ENCODE measurements around the gene ADAP1.
"Not testable (repeated sequence)": the region's sequence is repeated elsewhere in the genome, so short reads cannot be mapped to it uniquely, and the experiment has no call there.

ADAP1 gene

DNA sequence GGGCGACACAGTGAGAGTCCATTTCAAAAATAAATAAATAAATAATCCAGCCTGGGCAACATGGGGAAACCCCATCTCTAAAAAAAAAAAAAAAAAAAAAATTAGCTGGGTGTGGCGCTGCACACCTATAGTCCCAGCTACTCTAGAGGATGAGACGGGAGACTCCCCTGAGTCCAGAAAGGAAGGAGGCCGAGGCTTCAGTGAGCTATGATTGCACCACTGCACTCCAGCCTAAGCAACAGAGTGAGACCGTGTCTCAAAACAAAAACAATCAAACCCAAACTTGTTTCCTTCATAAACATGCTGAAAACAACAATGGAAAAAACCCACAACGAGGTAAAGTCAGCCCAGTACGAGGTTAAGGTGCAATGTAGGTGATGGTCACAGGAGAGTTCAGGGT, 19.7 kb upstream of the ADAP1 start:
- DNase-seq = peak; percentile 21

- no peak for DNase-seq
Observed at GRCh38 chr7:973312-973711, 18.8 kb upstream of the ADAP1 start.

DNA sequence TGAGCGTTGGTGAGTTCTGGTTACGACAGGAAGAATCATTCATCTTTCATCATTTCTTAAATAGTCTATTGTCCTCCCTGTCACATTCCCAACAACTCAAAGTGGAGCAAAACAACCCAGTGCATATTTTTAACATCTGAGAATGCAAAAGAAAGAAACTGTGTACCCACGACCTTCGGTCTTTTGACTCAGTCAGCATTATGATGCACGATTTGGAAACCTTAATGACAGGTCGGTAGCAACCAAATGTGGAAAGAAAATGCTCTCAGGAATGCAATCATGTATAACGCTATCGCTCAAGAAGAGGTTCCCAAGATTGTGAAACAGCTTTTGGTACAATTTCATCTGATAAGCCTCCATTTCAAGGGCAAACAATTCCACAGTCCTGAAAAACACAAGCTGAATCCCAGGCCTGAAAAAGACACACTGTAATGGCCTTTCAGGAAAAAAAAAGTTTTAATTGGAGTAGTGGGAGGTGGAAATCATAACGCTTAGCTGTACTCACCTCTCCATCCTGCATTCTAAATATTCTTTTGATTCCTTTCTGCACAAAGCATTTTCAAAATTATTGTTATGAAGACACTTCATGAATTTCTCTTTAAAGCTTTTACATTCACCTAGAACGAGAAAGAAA, 18.3 kb upstream of the ADAP1 start:
- no peak for DNase-seq

DNA sequence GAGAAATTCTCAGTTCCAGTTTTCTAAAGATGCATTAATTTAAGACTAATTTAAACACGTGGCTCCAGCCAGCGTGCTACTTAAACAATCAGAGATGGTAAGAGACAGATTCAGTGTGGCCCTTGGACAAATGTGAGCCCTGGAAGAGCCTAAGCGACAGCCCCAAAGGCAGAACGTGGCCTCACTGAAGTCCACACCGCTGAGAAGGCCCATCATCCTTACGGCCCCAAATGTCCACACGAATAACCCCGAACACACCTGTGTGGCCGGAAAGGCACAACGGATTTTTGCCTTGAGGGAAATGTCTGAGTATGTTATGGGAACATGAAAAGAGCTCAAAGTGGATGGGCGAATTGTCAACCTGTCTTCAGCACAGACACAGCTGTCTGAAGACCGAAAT, 17.6 kb upstream of the ADAP1 start:
- DNase-seq = no peak

GRCh38 chr7:970744-971143, 16.3 kb upstream of the ADAP1 start:
- DNase-seq = no peak

DNA sequence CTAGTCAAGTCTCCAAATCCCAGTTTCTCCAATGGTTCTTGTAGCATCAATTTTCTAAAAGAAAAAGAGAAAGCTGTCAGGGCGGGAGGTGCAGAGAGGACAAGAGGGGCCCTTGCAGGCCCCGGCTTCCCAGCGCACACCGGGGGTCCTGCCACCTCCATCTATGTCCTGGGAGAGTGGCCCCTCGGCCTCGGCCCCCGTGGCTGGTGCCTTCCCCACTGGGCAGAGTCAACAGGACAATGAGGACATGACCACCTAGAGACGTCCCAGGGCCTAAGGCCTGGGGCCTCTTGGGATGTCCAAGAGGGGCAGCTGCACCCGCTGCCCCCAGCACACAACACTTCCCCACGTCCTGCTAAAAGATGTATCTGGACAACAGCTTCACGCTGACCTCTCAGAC, 14.9 kb upstream of the ADAP1 start:
- no peak for DNase-seq

DNA sequence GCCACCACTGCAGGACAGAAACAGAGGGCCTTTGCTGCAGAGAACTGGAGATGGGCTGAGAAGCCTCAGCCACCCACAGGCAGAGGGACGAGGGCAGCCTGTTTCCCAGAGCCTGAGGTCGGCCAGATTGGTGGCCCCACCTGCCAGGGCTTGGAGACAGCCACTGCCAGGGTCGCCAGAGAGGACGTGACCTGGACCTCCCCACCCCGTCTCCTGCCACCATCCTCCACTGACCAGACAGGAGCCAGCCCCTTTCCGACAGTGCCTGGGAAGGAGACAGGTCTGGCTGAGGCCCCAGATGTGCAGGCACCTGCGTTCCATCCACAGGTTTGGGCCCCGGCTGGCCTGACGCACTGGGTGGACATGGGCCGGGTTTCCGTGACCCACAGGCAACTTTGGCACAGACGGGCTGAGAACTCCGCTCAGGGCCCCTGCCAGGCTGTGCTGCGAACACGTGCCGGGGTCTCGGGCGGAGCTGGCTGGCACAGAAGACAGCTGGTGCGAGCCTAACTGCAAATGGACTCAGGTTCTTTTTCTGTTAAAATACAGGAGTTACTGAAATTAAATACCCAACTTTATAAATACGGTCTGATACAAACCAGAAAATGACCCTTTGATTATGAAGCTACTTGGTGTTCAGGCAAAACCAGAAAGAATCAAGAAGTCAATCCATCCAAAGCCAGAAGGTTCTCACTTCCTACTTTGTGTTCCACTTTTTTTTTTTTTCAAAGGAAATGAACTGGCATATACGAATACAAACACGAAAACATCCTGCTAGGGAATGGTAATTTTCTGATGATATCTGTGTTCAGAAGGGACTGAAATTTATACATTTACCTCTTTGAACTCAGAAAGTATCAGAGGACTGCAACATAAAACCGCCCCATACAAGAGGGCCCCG, 14.0 kb upstream of the ADAP1 start:
- peak; percentile 69 for DNase-seq

DNA sequence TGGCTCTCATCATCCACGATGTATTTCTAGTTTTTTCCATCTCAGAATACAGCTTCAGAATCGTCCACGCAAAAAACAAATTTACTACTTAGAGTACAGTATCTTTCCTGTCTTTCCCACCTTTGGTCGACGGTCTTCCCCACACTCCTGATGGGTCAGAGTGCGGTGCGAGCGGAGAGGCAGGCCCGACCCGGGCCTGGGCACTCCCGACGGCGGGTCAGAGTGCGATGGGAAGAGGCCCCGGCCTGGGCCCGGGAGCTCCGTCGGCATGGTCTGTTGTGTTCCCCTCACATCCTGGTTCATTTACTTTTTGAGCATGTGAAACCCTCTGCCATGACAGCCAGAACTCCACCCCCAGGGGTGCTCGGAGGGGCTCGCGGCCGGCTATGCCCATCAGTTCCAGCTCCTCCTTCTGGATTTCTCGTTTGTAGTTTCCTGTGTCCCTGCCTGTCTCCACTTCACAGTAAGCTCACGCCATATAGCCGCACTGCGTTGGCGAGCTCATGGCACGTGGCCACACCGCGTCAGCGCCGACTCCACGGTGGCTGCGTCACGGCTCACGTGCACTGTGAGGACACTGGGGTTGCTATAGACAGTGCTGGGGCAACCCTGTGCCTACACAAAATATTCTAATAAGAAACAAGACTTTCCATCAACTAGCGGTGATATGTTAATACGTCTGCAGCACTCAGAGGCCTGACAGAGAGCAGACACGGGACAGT, 13.0 kb upstream of the ADAP1 start:
- no peak for DNase-seq

- no peak for DNase-seq
Observed at GRCh38 chr7:966291-967069, 12.0 kb upstream of the ADAP1 start.

DNA sequence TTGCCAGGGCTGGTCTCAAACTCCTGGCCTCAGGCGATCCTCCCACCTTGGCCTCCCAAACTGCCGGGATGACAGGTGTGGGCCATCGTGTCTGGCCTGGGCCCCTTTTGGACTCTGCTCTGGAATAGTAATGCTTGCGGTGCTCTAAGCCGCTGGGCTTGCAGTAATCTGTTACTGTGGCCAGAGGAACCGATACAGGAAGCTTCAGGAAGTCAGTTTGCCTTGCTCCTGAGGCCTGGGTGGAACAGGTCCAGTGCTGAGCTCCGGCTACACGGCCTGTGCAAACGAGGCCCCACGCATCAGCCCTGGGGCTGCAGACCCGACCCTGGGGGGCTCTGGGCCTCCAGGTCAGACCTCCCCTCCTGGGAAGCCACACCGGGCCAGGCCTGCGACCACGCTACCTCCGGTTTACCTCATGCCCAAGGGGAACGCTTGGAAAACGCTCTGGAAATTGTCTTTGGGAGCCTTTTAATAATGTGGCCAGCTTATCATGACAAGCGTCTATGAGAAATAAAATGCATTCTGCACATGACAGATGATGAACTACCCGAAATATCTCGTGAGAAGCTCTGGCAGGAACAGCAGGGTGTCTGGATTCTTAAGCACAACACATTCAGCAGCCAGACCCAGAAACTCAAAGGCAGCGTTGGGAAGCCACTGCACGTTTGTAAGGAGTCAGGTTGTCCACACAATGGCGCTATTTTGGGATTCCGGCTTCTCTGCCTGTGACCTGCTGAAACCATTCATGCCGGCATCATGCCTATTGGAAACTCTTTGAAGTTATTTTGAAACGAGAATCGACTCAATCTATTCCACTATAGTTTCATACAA, 10.1 kb upstream of the ADAP1 start:
- DNase-seq = peak; percentile 85

DNA sequence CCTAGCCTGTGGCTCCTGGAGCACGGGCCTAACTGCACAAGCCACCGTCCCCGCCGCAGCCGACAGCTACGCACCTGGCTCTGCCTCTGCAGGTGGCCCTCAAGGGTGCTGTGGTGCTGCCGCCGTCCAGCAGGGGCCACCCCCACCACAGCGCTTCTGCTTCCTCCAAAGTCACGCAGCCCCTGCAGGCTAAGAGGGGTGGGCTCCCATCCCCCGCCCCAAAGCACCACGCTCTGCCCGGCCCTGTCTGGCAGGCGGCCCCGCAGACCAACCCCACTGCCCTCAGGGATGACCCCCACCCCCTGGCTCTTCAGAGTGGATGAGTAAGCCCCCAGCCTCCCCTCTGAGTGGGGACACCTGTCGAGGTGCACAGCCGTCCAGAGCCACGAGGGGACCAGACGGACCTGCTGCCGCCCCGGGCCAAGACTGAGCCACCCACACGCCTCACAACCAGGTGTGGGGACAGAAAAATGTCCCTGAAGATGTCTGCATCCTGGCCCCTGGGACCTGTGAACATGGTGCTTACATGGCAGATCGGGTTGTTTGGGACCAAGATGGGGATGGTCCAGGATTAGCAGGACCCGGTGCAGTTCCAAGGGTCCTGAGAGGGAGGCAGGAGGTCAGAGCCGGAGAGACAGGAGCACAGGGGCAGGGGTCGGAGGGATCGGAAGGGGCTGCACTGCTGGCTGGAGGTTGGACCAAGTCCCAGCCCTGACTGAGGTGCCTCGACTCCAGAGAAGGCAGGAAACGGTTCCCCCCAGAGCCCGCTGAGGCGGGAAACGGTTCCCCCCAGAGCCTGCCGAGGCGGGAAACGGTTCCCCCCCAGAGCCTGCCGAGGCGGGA, 9.0 kb upstream of the ADAP1 start:
- DNase-seq = no peak

DNA sequence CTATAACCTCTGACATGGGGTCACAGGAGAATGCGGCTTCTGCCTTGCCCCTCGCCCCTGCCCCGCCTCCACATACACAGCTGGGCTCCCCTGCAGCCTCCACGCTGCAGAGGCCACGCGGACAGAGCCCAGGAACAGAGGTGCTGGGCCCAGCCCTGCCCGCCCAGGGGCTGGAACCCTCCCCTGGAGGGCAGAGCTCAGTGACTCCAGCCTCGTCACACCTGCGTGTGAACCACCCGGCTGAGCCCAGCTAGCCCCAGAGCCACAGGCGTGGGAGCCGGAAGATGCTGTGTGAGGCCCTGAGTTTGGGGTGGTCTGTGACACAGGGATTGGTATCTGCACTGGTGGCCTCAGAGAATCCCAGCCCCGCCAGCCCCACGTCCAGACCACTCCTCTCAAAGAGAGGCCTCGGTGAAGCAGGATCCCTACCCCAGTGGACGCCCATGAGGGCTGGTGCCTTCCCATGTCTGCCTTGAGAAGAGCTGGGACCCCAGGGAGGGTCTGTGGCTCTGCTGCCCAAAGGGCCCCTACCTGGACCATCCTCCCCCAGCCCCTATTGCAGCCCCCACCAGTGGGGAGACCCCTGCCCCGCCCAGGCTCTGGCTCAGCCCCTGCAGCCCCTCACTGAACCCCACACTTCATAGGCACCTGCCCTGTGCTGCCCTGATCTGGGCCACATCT, 8.1 kb upstream of the ADAP1 start:
- no peak for DNase-seq

DNA sequence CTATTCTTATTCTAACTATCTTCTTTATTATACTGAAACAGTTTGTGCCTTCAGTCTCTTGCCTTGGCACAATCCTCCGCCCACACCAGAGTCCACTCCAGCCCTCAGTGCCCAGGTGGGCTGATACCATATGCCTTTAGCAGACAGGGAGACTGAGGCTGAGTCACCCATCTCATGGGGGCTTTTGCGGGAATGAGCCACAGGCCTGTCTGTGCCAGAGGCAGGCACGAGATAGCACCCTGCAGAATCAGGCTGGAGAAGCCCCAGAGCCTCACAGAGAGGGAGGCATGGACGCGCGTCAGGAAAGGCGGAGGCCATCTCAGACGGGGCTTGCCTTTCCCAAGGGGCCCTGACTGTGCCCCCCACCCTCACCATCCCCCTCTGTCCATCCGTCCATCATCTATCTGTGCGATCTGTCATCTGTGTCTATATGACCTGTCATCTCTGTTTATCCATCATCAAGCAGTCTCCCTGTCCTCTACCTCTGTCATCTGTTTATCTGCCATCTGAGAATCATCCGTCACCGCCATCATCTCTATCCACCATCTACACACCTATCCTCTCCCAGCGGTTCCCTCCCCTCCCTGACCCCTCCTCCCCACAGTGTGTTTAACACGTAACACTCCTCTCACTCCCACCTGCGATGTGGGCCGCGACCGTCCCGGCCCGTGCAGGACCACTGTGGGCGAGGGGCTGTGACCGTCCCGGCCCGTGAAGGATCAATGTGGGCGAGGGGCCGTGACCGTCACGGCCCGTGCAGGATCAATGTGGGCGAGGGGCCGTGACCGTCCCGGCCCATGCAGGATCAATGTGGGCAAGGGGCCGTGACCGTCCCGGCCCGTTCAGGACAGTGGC, 7.3 kb upstream of the ADAP1 start:
- no peak for DNase-seq

- DNase-seq = peak; percentile 81
Observed at GRCh38 chr7:960972-961371, 6.5 kb upstream of the ADAP1 start.

- peak; percentile 57 for DNase-seq
Observed at GRCh38 chr7:960269-960871, 5.9 kb upstream of the ADAP1 start.

DNA sequence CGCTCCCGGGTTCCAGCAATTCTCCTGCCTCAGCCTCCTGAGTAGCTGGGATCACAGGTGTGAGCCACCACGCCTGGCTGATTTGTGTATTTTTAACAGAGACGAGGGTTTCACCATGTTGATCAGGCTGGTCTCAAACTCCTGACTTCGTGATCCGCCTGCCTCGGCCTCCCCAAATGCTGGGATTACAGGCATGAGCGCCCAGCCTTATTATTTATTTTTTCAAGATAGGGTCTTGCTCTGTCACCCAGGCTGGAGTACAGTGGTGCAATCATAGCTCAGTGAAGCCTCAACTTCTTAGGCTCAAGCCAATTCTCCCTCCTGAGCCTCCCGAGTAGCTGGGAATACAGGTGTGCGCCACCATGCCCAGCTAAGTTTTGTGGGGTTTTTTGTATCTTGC, 5.3 kb upstream of the ADAP1 start:
- not testable (repeated sequence) for DNase-seq

DNA sequence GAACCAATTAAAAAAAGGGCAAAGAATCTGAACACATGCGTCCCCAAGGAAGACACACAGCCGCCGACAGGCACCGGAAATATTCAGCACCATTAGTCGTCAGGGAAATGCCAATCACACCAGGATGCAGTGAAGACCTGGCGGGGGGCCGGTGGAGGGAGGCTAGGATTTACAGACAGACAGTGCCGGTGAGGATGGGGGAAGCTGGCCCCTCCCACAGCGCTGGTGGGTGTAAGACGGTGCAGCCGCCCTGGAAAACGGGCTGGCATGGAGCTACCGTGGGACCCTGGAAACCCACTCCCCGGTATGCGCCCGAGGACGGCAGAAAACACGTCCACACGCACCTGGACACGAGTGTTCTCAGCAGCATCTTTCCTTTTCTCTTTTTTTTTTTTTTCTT, 4.8 kb upstream of the ADAP1 start:
- DNase-seq = no peak

DNA sequence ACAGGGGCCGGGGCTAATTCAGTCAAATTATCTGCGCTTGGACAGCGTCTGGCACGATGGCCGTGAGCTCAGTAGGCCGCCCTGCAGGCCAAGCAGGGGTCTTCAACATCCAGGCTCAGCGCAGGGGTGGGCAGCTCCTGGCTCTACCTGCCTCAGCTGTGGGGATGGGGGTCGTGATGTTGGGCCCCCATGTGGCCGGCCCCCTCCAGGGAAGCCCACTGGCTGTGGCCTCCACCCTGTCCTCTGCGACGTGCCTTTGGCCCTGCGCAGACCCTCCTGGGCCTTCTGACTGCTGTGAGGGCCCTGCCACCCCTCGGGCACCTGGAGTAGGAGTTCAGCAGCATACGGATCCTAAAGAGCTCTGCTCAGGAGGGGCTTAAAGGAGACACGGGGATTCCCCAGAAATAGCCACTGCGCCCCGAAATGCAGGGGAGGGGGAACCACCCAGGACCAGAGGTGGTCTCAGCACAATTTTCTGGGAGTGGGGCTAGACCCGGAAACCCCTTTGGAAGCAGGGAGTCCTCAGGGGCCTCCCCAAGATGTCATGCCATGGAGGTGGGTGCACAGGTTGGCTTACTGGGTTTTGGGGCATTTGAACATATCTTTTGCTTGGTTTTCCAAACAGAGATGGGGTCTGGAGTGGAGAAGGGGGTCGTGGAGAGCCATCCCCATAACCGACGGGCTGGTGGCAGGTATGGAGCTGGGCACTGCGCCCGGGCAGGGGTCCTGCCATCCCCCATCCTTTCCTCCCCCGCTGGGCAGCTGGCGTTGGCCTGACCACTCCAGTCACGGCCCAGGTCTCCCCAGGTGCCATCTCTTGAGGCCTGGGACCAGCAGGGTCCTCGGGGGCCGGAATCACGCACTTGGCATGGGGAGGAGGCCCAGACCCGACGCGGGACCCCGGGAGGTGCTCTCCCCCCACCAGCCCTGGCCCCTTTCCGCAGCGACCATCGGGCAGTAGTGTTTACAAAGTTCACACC, 4.0 kb upstream of the ADAP1 start:
- DNase-seq = no peak

Data from MV-4-11 (cell line).